GM18507 (cell line): ENCODE data around the gene MSLN.

Experiments used
- DNase-seq: peaks from one replicate; pipeline ENCODE4 v3.0.0; 2011; ENCODE audit warnings: low read depth; ENCODE audit not compliant: insufficient read length; ENCODE audit errors: extremely low spot score
- FAIRE-seq: peaks from 2 replicates; lab custom pipeline; 2011; peaks lifted over from hg19 to GRCh38; lab: Jason Lieb, UNC

The MSLN gene

DNA sequence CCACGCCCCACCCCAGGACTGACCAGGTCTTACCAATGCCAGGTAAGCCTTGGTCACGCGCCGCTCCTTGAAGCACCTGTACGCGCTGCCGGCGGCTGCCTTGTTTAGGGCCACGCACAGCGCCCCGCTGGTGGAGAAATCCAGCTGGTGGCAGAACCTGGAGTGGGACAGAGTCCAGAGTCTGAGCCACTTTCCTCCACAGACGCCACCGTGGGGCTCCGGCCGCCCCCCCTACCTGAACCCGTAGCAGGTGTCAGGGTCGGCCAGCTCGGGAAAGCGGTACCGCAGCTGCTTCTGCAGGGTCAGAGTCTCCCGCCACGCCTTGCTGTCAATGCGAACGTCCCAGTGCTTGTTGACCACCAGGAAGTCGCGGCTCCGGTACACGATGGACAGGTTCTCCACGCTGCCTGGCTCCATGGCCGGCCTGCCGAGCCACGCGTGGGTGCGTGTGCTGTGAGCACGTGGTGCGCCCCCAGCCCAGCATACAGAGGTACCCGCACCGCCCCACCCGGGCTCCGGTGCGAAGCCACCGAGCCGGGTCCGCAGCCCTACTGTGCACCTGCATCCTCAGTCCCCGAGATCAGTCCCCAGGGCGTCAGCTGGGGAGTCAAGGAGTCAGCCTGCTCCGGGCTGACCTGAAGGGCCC lies 26.9 kb downstream of the MSLN start:
- DNase-seq (no peak), FAIRE-seq (no peak)

DNA sequence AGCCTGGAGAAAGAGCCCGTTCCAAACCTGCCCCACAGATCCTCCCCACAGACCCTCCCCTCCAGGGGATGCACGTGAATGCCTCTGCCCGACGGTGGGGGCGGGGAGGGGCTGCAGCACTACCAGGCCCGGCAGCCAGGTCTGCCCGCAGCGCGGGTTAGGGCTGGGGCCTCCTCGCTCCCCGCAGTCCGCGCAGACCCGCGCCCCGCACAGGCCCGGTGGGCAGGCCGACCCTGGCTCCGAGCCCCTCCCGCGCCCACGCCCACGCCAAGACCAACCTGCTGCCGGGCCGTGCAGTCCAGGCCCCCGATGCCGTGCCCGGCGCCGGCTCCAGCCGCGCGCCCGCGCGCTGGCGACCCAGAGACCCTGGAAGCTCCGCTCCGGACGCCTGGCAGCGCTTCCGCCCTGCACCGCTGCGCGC lies 27.5 kb downstream of the MSLN start, which contains the start of gene RPUSD1:
Gene RPUSD1, minus strand, starts transcription at position 404 of the 421 bp plus-strand sequence. CDS start 644 bp downstream, outside the sequence.
- DNase-seq = no peak
- no peak for FAIRE-seq

DNA sequence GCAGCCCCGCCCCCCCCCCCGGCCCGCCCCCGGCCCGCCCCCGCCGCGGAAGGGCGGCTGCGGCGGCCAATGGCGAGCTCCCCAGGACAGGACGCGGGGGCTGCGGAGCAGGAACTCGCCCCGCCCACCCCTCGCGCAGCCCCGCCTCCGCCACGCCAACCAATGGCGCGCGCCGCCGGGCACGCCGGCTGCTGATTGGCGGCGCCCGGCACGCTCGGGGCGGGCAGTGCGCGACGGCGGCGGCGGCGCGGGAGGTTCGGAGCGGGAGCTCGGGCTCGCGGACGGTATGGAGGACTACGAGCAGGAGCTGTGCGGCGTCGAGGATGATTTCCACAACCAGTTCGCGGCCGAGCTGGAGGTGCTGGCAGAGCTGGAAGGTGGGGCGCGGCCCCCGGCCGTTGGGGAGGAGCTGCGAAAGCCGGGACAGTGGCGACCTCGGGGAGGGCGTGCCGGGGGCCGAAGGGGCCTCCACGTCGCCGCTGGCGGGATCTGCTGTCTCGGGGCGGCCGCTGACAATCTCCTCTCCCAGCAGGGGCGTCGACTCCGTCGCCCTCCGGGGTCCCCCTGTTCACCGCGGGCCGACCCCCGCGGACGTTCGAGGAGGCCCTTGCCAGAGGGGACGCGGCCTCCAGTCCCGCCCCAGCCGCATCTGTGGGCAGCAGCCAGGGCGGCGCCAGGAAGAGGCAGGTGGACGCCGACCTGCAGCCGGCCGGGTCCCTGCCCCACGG lies 28.0 kb downstream of the MSLN start, which contains the start of gene CHTF18:
Gene CHTF18, plus strand, starts transcription at position 222 of the 728 bp plus-strand sequence. Its CDS starts 65 bp downstream, at position 287.
- peak; percentile 77 for FAIRE-seq
- peak; percentile 100 for DNase-seq

DNA sequence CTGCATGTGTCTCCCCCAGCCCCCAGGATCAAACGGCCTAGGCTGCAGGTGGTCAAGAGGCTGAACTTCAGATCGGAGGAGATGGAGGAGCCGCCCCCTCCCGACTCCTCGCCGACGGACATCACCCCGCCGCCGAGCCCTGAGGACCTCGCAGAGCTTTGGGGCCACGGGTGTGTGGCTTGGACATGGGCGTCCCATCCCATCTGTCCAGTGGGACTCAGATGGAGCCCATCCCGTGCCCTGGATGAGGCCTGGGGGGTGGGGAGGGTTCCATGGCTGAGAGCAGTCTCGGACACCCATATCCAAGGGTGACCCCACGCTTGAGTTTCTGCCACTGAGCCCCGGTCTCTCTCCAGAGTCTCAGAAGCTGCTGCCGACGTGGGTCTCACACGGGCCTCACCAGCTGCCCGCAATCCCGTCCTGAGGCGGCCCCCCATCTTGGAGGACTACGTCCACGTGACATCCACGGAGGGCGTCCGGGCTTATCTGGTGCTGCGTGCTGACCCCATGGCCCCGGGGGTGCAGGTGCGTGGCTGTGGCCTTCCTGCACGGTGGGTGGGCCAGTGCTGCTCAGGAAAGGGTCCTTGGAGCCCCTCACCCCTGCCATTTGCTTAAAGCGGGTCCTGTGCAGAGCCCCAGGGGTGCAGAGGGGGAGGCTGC lies 28.8 kb downstream of the MSLN start:
- no peak for DNase-seq
- no peak for FAIRE-seq

DNA sequence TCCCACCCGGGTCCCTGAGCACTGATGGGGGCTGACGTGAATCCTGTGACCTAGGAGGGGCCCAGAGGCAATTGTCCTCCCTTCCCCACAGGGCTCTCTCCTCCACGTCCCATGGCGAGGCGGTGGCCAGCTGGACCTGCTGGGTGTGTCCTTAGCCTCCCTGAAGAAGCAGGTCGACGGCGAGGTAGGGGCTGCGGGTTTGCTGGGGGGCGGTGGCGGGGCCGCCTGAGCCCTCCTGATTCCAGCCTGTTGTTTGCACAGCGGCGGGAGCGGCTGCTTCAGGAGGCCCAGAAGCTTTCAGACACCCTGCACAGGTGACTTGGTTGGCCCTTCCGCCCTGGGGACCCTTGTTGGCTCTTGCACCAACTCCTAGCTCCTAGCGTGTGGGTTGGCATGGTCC lies 29.6 kb downstream of the MSLN start:
- FAIRE-seq (no peak), DNase-seq (no peak)

DNA sequence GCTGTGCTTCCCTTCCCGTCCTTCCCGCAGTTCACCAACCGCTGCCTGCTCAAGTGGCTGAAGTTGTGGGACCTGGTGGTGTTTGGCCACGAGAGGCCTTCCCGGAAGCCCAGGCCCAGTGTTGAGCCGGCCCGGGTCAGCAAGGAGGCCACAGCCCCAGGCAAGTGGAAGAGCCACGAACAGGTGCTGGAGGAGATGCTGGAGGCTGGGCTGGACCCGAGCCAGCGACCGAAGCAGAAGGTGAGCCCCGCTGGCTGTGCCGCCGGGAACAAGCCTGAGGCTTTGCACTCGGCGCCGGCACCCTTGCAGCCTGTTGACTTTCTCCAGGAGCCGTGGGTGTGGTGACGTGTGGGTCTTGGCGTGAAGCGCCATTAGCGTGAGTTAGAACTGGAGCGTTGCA lies 30.6 kb downstream of the MSLN start:
- DNase-seq (no peak), FAIRE-seq (no peak)

DNA sequence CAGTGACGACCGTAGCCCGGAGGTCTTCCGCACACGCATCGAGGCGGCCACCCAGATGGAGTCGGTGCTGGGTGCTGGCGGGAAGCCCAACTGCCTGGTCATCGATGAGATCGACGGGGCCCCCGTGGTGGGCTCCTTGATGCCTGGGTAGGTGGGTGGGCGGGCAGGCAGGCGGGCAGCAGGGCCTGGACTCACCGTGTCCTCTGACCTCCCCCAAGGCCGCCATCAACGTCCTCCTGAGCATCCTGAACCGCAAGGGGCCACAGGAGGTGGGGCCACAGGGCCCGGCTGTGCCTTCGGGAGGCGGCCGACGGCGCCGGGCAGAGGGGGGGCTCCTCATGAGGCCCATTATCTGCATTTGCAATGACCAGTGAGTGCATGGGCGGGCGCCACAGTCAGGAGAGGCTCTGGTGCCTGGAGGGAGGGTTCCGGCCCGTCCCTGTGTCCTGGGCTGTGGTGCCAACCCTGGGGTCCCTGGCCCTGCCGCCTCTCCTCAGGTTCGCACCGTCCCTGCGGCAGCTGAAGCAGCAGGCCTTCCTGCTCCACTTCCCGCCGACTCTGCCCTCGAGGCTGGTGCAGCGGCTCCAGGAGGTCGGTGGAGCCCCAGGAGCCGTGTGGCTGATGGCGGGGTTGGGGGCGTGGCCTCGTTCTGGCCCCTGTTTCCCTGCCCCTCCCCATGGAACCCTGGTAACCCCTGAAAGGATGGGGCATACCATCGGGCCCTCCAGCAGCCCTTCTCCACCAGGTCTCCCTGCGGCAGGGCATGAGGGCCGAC lies 31.9 kb downstream of the MSLN start:
- no peak for DNase-seq
- FAIRE-seq = no peak

DNA sequence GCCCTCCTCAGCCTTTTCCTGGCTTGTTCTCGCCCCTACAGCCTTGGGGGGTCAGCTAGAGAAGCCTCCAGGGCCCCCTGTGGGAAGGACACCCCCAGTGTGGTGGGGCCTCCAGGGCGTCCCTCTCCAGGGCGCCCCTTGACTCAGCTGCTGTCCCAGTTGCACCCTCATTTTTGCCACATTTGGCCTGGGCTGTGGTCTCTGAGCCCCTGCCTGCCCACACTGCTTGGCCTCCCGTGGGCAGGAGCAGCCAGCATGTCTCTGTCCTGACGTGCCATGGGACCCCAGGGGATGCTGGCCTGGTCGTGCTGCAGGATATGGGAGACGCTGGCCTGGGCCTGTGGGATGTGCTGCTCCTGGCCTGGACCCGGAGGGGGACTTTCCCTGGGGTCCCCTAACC lies 32.9 kb downstream of the MSLN start:
- DNase-seq (no peak), FAIRE-seq (no peak)

DNA sequence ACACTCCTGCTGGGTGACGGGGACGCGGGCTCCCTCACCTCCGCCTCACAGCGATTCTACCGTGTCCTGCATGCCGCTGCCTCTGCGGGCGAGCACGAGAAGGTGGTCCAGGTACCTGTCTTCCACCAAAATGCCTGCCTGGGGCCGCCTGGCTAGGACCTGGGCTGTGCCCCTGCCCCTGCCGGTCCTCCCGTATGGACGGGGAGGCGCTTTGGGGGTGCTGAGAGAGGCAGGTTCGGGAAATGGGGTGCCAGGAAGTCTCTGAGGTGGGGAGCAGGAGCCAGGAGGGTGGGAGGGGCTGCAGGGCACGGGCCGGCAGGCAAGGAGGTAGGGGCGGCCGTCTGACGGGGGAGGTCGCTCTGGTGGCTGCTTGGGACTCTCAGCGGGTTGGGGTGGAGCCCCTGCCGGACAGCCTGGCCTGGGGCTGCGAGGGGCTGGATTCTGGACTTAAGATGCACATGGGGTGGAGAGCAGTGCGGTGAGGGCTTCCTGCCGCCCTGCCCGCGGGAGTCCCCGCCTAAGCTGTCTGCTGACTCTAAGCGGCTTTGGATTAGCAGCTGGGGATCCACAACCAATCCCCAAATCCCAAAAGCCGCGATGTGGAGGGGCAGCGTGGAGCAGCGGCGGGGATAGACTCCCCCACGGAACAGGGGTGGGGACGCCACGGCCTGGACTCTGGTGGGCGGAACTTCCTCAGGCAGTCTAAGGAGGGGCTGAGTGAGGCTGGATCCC lies 33.7 kb downstream of the MSLN start:
- DNase-seq (no peak), FAIRE-seq (no peak)

DNA sequence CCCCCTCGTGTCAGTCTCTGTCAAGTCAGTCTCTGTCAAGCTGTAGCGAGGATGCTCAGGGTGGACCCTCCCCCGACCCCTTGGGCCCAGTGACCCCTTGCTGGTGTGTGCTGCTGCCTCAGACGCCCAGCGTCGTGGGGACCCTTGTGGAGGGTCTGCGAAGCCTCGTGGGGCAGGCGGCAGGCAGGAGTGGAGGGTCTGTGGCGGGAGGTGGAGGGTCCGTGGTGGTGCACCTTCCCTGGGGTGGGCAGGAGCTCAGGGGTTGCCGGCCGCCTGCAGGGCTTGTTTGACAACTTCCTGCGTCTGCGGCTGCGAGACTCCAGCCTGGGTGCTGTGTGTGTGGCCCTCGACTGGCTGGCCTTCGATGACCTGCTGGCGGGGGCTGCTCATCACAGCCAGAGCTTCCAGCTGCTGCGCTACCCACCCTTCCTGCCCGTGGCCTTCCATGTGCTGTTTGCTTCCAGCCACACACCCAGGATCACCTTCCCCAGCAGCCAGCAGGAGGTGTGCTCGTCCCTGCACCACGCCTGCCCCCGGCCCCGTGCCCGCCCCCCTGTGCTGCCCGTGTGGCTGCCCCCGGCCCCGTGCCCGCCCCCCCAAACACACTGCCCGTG lies 34.4 kb downstream of the MSLN start:
- DNase-seq (no peak), FAIRE-seq (no peak)

DNA sequence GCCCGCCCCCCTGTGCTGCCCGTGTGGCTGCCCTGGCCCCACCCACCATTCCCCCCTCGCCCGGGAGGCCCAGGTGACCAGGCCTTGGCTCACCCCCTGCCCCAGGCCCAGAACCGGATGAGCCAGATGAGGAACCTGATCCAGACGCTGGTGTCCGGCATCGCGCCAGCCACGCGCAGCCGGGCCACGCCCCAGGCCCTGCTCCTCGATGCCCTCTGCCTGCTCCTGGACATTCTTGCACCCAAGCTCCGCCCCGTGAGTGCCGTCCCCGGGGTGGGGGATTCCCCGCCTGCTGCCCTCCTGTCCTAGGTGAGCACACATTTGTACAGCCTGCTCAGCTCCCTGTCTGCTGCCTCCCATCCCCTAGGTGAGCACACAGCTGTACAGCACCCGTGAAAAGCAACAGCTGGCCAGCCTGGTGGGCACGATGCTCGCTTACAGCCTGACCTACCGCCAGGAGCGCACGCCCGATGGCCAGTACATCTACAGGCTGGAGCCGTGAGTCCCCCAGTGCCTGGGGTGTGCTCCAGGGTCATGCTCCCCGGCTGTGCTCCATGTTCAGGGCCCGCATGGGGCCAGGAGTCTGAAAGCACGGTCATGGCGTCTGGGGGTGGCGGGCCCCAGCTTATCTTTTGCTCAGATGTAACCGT lies 35.2 kb downstream of the MSLN start:
- FAIRE-seq (no peak), DNase-seq (no peak)

DNA sequence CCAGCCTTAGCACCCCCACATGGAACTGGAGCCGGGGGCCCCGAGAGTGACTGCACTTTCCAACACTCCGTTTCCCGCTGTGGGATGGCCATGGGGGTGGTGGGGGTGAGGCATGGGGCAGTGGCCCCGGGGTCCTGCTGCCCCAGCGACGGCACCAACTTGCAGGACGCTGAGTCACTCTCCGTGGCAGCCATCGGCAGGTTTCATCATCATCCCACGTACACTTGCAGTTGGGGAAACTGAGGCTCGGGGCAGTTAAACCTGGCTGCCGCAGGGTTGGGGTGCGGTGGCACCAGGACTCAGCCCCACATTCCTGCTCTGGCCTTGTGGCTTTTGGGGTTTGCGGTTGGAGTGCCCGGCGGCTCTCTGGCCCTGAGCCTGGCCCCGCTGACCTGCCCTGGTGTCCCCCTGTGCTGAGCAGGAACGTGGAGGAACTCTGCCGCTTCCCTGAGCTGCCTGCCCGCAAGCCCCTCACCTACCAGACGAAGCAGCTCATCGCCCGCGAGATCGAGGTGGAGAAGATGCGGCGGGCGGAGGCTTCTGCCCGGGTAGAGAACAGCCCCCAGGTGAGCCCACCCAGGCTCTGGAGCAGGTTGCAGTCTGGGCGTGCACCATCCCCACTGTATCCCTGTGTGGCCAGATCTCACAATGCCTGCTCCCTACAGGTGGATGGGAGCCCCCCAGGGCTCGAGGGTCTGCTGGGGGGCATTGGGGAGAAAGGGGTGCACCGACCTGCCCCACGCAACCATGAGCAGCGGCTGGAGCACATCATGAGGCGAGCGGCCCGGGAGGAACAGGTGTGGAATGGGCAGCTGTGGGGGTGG lies 36.0 kb downstream of the MSLN start:
- DNase-seq (no peak), FAIRE-seq (no peak)

DNA sequence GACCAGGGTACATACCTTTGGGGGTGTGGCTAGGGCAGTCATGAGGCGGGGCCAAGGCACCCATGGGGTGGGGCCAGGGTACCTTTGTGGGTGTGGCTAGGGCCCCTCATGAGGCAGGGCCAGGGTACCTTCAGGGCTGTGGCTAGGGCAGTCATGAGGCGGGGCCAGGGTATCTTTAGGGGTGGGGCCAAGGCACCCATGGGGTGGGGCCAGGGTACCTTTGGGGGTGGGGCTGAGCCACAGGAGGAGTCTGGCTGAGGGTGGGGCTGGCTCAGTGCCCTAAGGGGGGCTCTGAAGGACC lies 36.5 kb downstream of the MSLN start:
- DNase-seq = no peak
- FAIRE-seq = no peak

DNA sequence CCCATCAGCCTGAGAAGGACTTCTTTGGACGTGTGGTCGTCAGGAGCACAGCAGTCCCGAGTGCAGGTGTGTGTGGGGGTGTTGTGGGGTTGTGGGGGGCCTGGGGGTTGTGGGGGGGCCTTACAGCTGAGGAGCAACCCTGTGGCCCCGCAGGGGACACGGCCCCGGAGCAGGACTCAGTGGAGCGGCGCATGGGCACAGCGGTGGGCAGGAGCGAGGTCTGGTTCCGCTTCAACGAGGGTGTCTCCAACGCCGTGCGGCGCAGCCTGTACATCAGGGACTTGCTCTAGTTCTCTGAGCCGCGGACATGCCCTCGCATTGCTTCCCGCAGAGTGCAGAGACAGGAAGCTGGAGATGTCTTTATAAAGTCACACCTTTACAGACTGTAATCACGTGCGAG lies 37.2 kb downstream of the MSLN start:
- DNase-seq (no peak), FAIRE-seq (no peak)

DNA sequence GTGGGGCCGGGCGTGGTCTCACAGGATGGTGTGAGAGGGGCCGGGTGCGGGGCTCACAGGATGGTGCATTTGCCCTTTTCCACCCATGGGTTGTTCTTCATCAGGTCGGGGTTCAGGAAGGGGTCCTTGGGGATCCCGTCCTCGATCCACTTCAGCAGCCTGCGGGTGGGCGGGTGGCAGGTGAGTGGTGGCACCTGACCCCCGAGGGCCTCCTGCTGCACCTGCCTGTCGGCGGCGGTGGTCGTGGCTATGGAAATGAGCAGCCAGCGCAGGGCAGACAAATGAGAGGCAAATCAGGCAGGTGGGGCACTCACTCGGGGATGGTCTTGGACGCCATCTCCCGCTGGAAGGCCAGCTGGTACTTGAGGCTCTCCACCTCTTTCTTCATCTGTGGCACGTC lies 38.1 kb downstream of the MSLN start:
- DNase-seq (no peak), FAIRE-seq (no peak)

DNA sequence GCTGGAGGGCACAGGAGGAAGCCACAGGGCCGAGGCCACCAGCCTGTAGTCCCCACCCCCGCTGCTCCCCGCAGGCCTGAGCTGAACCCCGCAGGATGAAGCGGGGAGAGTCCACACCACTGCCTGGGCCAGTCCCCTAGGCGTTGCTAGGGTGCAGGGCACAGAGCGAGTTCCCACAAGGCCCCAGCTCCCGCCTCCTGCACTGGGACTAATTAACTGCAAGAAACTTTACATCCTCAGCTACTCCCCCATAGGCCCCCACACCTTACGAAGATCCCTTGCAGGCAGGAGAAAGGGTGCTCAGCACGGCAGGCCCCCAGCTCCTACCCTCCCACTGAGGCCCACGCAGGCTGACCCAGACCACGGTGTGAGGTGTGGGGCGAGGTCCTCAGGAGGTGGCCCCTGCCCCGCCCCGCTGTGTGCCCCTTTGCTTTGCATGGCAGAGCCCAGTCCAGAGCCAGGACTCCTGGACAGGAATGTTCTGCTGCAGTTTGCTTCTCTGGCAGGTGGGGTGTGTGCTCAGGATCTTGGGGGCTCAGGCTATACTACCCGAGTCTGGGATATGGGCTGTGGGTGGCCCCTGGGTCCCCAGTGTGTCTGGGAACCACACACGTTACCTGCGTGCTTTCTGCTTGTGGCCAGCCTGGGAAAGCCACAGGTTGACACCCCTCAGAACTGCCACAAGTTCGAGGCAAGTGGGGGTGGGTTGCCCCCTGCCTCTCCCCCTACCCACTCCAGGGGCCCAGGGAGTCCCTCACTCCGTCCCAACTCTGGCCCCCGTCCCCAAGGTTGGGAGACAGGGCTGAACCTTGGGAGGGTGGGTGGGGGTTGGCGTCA lies 38.8 kb downstream of the MSLN start:
- no peak for FAIRE-seq
- DNase-seq = no peak
